SK-N-SH treated with all-trans-retinoic acid at 6 μM for 48 hours (cell line): ENCODE data around the gene KHNYN.

ENCODE experiments used
- ATAC-seq: fragments of 200-7000 bp; cut with Tn5 transposase; 3 replicates; pipeline ENCODE4 v1.9.1; 2020; ENCODE audit warnings: mild to moderate bottlenecking, moderate library complexity
- ARNTL ChIP-seq: fragments of 450-650 bp; formaldehyde crosslinking; IDR thresholded peaks from 2 replicates; pipeline ENCODE4 v1.5.0; 2020; ENCODE audit warnings: low read depth, mild to moderate bottlenecking, moderate library complexity, borderline replicate concordance
- BACH2 ChIP-seq: fragments of 250-450 bp; sonication (Bioruptor Pico); IDR thresholded peaks from 2 replicates; pipeline ENCODE4 v1.9.0; 2021; ENCODE audit warnings: mild to moderate bottlenecking, borderline replicate concordance
- CSDC2 ChIP-seq: fragments of 250-450 bp; sonication (Bioruptor Pico); IDR thresholded peaks from 2 replicates; pipeline ENCODE4 v1.5.0; 2020; ENCODE audit warnings: mild to moderate bottlenecking, moderate library complexity
- ESRRG ChIP-seq: fragments of 250-450 bp; sonication (Bioruptor Pico); IDR thresholded peaks from 2 replicates; pipeline ENCODE4 v1.6.1; 2021; ENCODE audit warnings: mild to moderate bottlenecking
- GLIS3 ChIP-seq: fragments of 250-450 bp; sonication (Bioruptor Pico); IDR thresholded peaks from 2 replicates; pipeline ENCODE4 v1.5.0; 2020; ENCODE audit warnings: mild to moderate bottlenecking, moderate library complexity
- ISL1 ChIP-seq: fragments of 250-450 bp; sonication (Bioruptor Pico); IDR thresholded peaks from 2 replicates; pipeline ENCODE4 v2.1.2; 2022; ENCODE audit warnings: mild to moderate bottlenecking, moderate library complexity
- OSR1 ChIP-seq: fragments of 250-450 bp; sonication (Bioruptor Pico); IDR thresholded peaks from 2 replicates; pipeline ENCODE4 v1.8.0; 2022; ENCODE audit warnings: moderate library complexity, mild to moderate bottlenecking, inconsistent platforms
- PPARA ChIP-seq: fragments of 250-450 bp; sonication (Bioruptor Pico); IDR thresholded peaks from 2 replicates; pipeline ENCODE4 v1.5.0; 2020; ENCODE audit warnings: mild to moderate bottlenecking, borderline replicate concordance
- RARB ChIP-seq: fragments of 250-450 bp; sonication (Bioruptor Pico); IDR thresholded peaks from 2 replicates; pipeline ENCODE4 v1.8.0; 2021; ENCODE audit warnings: mild to moderate bottlenecking, moderate library complexity
- SNAI2 ChIP-seq: fragments of 250-450 bp; sonication (Bioruptor Pico); IDR thresholded peaks from 2 replicates; pipeline ENCODE4 v1.5.0; 2020; ENCODE audit warnings: mild to moderate bottlenecking, moderate library complexity
- TCF4 ChIP-seq: fragments of 250-450 bp; sonication (Bioruptor Pico); IDR thresholded peaks from 2 replicates; pipeline ENCODE4 v1.8.0; 2021; ENCODE audit warnings: mild to moderate bottlenecking, moderate library complexity, borderline replicate concordance
- TOX ChIP-seq: fragments of 250-450 bp; sonication (Bioruptor Pico); IDR thresholded peaks from 2 replicates; pipeline ENCODE4 v1.8.0; 2021; ENCODE audit warnings: mild to moderate bottlenecking, moderate library complexity, borderline replicate concordance
- ZC3H10 ChIP-seq: fragments of 250-450 bp; sonication (Bioruptor Pico); IDR thresholded peaks from 2 replicates; pipeline ENCODE4 v1.5.1; 2021; ENCODE audit warnings: mild to moderate bottlenecking, moderate library complexity
- ZFP3 ChIP-seq: fragments of 250-450 bp; sonication (Bioruptor Pico); IDR thresholded peaks from 2 replicates; pipeline ENCODE4 v1.5.0; 2020; ENCODE audit warnings: mild to moderate bottlenecking, moderate library complexity
- ZFP30 ChIP-seq: fragments of 450-650 bp; formaldehyde crosslinking; IDR thresholded peaks from 2 replicates; pipeline ENCODE4 v1.5.0; 2022; ENCODE audit warnings: mild to moderate bottlenecking, moderate library complexity
- ZNF565 ChIP-seq: fragments of 450-650 bp; formaldehyde crosslinking; conservative IDR thresholded peaks from 2 replicates; pipeline ENCODE4 v1.5.0; 2020; ENCODE audit warnings: low read depth, mild to moderate bottlenecking, moderate library complexity
- ZNF70 ChIP-seq: fragments of 450-650 bp; formaldehyde crosslinking; IDR thresholded peaks from 2 replicates; pipeline ENCODE4 v1.5.0; 2020; ENCODE audit warnings: mild to moderate bottlenecking, moderate library complexity
- ZNF8 ChIP-seq: fragments of 450-650 bp; formaldehyde crosslinking; IDR thresholded peaks from 2 replicates; pipeline ENCODE4 v1.5.0; 2020; ENCODE audit warnings: mild to moderate bottlenecking, moderate library complexity
- TF ChIP-seq, protein P1 (sequence below): fragments of 250-450 bp; sonication (Bioruptor Pico); IDR thresholded peaks from 2 replicates; pipeline ENCODE4 v1.8.0; 2021; ENCODE audit warnings: low read depth, mild to moderate bottlenecking, moderate library complexity, borderline replicate concordance
- TF ChIP-seq, protein P2 (sequence below): fragments of 250-450 bp; sonication (Bioruptor Pico); IDR thresholded peaks from 2 replicates; pipeline ENCODE4 v1.5.1; 2020; ENCODE audit warnings: low read depth, mild to moderate bottlenecking, moderate library complexity
- TF ChIP-seq, protein P3 (sequence below): fragments of 250-450 bp; sonication (Bioruptor Pico); IDR thresholded peaks from 2 replicates; pipeline ENCODE4 v1.5.0; 2020; ENCODE audit warnings: mild to moderate bottlenecking, moderate library complexity
- TF ChIP-seq, protein P4 (sequence below): fragments of 250-450 bp; sonication (Bioruptor Pico); IDR thresholded peaks from 2 replicates; pipeline ENCODE4 v1.5.1; 2021; ENCODE audit warnings: mild to moderate bottlenecking, moderate library complexity
- TF ChIP-seq, protein P5 (sequence below): fragments of 250-450 bp; sonication (Bioruptor Pico); IDR thresholded peaks from 2 replicates; pipeline ENCODE4 v1.8.0; 2020; ENCODE audit warnings: mild to moderate bottlenecking, moderate library complexity, borderline replicate concordance

The KHNYN gene

DNA sequence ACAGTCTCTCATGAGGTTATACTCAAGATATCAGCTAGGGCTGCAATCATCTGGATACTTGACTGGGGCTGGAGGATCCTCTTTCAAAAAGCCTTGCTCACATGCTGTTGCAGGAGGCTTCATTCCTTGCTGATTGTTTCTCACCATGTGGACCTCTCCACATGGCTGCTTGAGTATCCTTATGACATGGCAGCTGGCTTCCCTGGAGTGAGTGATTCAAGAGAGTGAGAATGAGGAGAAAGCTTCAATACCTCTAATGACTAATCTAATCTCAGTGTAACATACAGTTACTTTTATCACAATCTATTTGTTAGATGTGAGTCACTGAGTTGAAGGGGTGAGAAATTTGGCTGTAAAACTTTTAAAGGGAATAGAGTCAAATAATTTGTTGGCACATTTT lies 27.2 kb downstream of the KHNYN start:
- no peak for ATAC-seq
- no peak for TF ChIP-seq ZC3H10 (CRISPR knock-in tag)
- no peak for TF ChIP-seq RARB (CRISPR knock-in tag)
- no peak for TF ChIP-seq TOX
- TF ChIP-seq PPARA (CRISPR knock-in tag): no peak
- TF ChIP-seq ESRRG (CRISPR knock-in tag): no peak
- no peak for TF ChIP-seq ZFP30
- TF ChIP-seq ARNTL (CRISPR knock-in tag): no peak
- TF ChIP-seq, protein P1, sequence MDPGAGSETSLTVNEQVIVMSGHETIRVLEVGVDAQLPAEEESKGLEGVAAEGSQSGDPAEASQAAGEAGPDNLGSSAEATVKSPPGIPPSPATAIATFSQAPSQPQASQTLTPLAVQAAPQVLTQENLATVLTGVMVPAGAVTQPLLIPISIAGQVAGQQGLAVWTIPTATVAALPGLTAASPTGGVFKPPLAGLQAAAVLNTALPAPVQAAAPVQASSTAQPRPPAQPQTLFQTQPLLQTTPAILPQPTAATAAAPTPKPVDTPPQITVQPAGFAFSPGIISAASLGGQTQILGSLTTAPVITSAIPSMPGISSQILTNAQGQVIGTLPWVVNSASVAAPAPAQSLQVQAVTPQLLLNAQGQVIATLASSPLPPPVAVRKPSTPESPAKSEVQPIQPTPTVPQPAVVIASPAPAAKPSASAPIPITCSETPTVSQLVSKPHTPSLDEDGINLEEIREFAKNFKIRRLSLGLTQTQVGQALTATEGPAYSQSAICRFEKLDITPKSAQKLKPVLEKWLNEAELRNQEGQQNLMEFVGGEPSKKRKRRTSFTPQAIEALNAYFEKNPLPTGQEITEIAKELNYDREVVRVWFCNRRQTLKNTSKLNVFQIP: no peak
- TF ChIP-seq, protein P2, sequence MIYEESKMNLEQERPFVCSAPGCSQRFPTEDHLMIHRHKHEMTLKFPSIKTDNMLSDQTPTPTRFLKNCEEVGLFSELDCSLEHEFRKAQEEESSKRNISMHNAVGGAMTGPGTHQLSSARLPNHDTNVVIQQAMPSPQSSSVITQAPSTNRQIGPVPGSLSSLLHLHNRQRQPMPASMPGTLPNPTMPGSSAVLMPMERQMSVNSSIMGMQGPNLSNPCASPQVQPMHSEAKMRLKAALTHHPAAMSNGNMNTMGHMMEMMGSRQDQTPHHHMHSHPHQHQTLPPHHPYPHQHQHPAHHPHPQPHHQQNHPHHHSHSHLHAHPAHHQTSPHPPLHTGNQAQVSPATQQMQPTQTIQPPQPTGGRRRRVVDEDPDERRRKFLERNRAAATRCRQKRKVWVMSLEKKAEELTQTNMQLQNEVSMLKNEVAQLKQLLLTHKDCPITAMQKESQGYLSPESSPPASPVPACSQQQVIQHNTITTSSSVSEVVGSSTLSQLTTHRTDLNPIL (CRISPR knock-in tag): no peak
- no peak for TF ChIP-seq ZNF70 (CRISPR knock-in tag)
- no peak for TF ChIP-seq ZNF8 (CRISPR knock-in tag)

DNA sequence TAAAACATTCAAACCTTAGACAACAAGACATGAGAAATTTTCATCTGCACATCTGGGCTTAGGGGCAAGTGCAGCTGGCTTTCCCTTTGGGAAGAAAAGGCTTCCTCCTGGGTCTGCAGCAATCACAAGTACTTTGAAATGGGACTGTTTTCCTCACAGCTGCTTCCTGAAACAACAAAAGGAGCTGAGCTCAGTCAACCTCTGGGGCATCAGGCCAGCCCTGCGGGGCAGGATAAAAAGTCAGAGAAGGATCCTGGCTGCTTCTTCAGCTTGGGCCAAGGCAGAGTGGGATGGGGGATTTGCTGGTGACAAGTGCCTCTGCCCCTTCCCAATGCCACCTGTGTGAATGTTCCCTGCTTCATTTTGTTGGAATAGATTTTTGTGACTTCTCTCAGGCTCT lies 29.0 kb downstream of the KHNYN start:
- ATAC-seq: no peak
- TF ChIP-seq OSR1 (no peak), ISL1 (CRISPR knock-in tag) (no peak), SNAI2 (CRISPR knock-in tag) (no peak), BACH2 (CRISPR knock-in tag) (no peak), RARB (CRISPR knock-in tag) (no peak), PPARA (CRISPR knock-in tag) (no peak)
- TF ChIP-seq, protein P3, sequence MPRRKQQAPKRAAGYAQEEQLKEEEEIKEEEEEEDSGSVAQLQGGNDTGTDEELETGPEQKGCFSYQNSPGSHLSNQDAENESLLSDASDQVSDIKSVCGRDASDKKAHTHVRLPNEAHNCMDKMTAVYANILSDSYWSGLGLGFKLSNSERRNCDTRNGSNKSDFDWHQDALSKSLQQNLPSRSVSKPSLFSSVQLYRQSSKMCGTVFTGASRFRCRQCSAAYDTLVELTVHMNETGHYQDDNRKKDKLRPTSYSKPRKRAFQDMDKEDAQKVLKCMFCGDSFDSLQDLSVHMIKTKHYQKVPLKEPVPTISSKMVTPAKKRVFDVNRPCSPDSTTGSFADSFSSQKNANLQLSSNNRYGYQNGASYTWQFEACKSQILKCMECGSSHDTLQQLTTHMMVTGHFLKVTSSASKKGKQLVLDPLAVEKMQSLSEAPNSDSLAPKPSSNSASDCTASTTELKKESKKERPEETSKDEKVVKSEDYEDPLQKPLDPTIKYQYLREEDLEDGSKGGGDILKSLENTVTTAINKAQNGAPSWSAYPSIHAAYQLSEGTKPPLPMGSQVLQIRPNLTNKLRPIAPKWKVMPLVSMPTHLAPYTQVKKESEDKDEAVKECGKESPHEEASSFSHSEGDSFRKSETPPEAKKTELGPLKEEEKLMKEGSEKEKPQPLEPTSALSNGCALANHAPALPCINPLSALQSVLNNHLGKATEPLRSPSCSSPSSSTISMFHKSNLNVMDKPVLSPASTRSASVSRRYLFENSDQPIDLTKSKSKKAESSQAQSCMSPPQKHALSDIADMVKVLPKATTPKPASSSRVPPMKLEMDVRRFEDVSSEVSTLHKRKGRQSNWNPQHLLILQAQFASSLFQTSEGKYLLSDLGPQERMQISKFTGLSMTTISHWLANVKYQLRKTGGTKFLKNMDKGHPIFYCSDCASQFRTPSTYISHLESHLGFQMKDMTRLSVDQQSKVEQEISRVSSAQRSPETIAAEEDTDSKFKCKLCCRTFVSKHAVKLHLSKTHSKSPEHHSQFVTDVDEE (CRISPR knock-in tag): no peak
- TF ChIP-seq, protein P1: no peak

DNA sequence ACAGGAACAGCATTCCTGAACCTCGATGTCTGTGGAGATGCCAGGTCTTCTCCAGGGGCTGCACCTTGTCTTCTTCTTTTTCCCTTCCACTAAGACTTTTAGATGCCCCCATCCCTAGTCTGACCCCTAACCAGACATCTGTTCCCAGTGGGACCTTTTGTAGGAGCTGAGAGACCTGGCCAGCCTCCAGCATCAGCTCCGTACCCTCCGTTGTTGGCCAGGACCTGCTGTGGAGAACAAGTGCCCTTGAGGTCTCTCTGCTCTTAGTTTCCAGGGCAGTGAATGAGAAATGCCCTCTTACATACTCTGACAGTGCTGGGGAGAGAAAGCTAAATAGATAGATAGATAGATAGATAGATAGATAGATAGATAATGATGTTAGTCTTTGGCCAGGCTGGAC lies 29.6 kb downstream of the KHNYN start:
- TF ChIP-seq RARB (CRISPR knock-in tag) (no peak), CSDC2 (CRISPR knock-in tag) (no peak), ZFP3 (CRISPR knock-in tag) (no peak), GLIS3 (no peak), ISL1 (CRISPR knock-in tag) (no peak), SNAI2 (CRISPR knock-in tag) (no peak), ZNF565 (CRISPR knock-in tag) (no peak), BACH2 (CRISPR knock-in tag) (no peak), ZNF70 (CRISPR knock-in tag) (no peak), ARNTL (CRISPR knock-in tag) (no peak), TCF4 (no peak), PPARA (CRISPR knock-in tag) (no peak), ZFP30 (no peak)
- TF ChIP-seq, protein P4, sequence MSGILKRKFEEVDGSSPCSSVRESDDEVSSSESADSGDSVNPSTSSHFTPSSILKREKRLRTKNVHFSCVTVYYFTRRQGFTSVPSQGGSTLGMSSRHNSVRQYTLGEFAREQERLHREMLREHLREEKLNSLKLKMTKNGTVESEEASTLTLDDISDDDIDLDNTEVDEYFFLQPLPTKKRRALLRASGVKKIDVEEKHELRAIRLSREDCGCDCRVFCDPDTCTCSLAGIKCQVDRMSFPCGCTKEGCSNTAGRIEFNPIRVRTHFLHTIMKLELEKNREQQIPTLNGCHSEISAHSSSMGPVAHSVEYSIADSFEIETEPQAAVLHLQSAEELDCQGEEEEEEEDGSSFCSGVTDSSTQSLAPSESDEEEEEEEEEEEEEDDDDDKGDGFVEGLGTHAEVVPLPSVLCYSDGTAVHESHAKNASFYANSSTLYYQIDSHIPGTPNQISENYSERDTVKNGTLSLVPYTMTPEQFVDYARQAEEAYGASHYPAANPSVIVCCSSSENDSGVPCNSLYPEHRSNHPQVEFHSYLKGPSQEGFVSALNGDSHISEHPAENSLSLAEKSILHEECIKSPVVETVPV: no peak
- TF ChIP-seq, protein P2 (CRISPR knock-in tag): no peak
- TF ChIP-seq, protein P5, sequence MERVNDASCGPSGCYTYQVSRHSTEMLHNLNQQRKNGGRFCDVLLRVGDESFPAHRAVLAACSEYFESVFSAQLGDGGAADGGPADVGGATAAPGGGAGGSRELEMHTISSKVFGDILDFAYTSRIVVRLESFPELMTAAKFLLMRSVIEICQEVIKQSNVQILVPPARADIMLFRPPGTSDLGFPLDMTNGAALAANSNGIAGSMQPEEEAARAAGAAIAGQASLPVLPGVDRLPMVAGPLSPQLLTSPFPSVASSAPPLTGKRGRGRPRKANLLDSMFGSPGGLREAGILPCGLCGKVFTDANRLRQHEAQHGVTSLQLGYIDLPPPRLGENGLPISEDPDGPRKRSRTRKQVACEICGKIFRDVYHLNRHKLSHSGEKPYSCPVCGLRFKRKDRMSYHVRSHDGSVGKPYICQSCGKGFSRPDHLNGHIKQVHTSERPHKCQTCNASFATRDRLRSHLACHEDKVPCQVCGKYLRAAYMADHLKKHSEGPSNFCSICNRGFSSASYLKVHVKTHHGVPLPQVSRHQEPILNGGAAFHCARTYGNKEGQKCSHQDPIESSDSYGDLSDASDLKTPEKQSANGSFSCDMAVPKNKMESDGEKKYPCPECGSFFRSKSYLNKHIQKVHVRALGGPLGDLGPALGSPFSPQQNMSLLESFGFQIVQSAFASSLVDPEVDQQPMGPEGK (CRISPR knock-in tag): no peak
- TF ChIP-seq, all 23 proteins: peak for 0

More for the DNA sequence above, 29.6 kb downstream of the KHNYN start:
- no peak for ATAC-seq
